ENCODE measurements around the gene ZNF205. TPM values are rescaled to one million over a fixed set of nuclear protein-coding genes. Genes with fewer than 3 reads are reported as not detected.

The ZNF205 gene
- total RNA-seq, 1 donor from 2014 or later: 6.5 TPM

GRCh38 chr16:3099395-3099731, 13.0 kb upstream of the ZNF205 start:
- intact Hi-C loops (cut with DNase I): loop anchor here (5.0 kb wide), 1 partner anchor 37 kb away; no protein-coding TSS in a partner anchor
- no peak for DNase-seq (ENCODE audit: low spot score)

- DNase-seq (ENCODE audit: low spot score): peak; percentile 96
- intact Hi-C loops (cut with DNase I): loop anchor here (5.0 kb wide), 1 partner anchor 38 kb away; no protein-coding TSS in a partner anchor
Observed at GRCh38 chr16:3099732-3100499, 12.5 kb upstream of the ZNF205 start.

- no peak for DNase-seq (ENCODE audit: low spot score)
- intact Hi-C loops (cut with DNase I): no loop called here
Observed at GRCh38 chr16:3101018-3101840, 11.2 kb upstream of the ZNF205 start.

- intact Hi-C loops (cut with DNase I): no loop called here
- peak; percentile 80 for DNase-seq (ENCODE audit: low spot score)
Observed at GRCh38 chr16:3101841-3102470, 10.4 kb upstream of the ZNF205 start.

GRCh38 chr16:3106205-3106928, 6.0 kb upstream of the ZNF205 start:
- DNase-seq (ENCODE audit: low spot score): peak; percentile 96
- intact Hi-C loops (cut with DNase I): no loop called here

GRCh38 chr16:3112881-3113574, 642 bp downstream of the ZNF205 start:
- no peak for DNase-seq (ENCODE audit: low spot score)
- intact Hi-C loops (cut with DNase I): no loop called here

- intact Hi-C loops (cut with DNase I): no loop called here
- no peak for DNase-seq (ENCODE audit: low spot score)
Observed at GRCh38 chr16:3113765-3114479, 1.5 kb downstream of the ZNF205 start.

- DNase-seq (ENCODE audit: low spot score): no peak
- intact Hi-C loops (cut with DNase I): no loop called here
Observed at GRCh38 chr16:3115003-3115402, 2.6 kb downstream of the ZNF205 start.

- intact Hi-C loops (cut with DNase I): no loop called here
- DNase-seq (ENCODE audit: low spot score): no peak
Observed at GRCh38 chr16:3115561-3115960, 3.2 kb downstream of the ZNF205 start.

GRCh38 chr16:3118204-3118790, 5.9 kb downstream of the ZNF205 start:
- intact Hi-C loops (cut with DNase I): no loop called here
- DNase-seq (ENCODE audit: low spot score): no peak

GRCh38 chr16:3118846-3119245, 6.5 kb downstream of the ZNF205 start:
- intact Hi-C loops (cut with DNase I): no loop called here
- no peak for DNase-seq (ENCODE audit: low spot score)

- intact Hi-C loops (cut with DNase I): no loop called here
Observed at GRCh38 chr16:3119286-3119685, 6.9 kb downstream of the ZNF205 start.

GRCh38 chr16:3119701-3120408, 7.5 kb downstream of the ZNF205 start:
- DNase-seq (ENCODE audit: low spot score): no peak
- intact Hi-C loops (cut with DNase I): no loop called here

More at GRCh38 chr16:3119286-3119685, 6.9 kb downstream of the ZNF205 start:
- no peak for DNase-seq (ENCODE audit: low spot score)

- intact Hi-C loops (cut with DNase I): no loop called here
Observed at GRCh38 chr16:3120435-3120834, 8.0 kb downstream of the ZNF205 start.

GRCh38 chr16:3121851-3122467, 9.6 kb downstream of the ZNF205 start:
- intact Hi-C loops (cut with DNase I): no loop called here
- DNase-seq (ENCODE audit: low spot score): no peak

More at GRCh38 chr16:3120435-3120834, 8.0 kb downstream of the ZNF205 start:
- no peak for DNase-seq (ENCODE audit: low spot score)

- DNase-seq (ENCODE audit: low spot score): no peak
- intact Hi-C loops (cut with DNase I): no loop called here
Observed at GRCh38 chr16:3122926-3123570, 10.7 kb downstream of the ZNF205 start.
